OCI-LY7 (cell line): Measurements from ENCODE around the gene ALLC. TPM values are rescaled to one million over a fixed set of nuclear protein-coding genes. Genes with fewer than 3 reads are reported as not detected.

Experiments used
- BruUV-seq: library from RNA; stranded (reverse); fragments of 400-500 nt; replicated peaks from 2 replicates; lab custom pipeline; 2021; lab: Mats Ljungman, UMichigan
- CTCF ChIA-PET: fragments of 300-600 bp; sonication (Branson Sonifier 250); formaldehyde crosslinking; loops from one replicate; lab custom pipeline; 2022; ENCODE audit warnings: antibody characterized with exemption; ENCODE audit not compliant: unreplicated experiment; lab: Charles Lee
- POLR2A ChIA-PET: fragments of 300-600 bp; sonication (Branson Sonifier 250); formaldehyde crosslinking; loops from one replicate; lab custom pipeline; 2022; ENCODE audit warnings: antibody characterized with exemption; lab: Charles Lee
- DNase-seq: peaks from one replicate; pipeline ENCODE4 v3.0.0-alpha.2; 2015; ENCODE audit warnings: low spot score
- H2AFZ ChIP-seq: fragments of 200-600 bp; sonication (generic), shearing (Covaris generic); 2 replicates; pipeline ENCODE4 v1.6.1; 2014; ENCODE audit warnings: mild to moderate bottlenecking, antibody characterized with exemption, low read length, moderate library complexity
- H3K27ac ChIP-seq: fragments of 200-600 bp; sonication (generic); 2 replicates; pipeline ENCODE4 v1.5.1; 2014; ENCODE audit warnings: mixed run types, low read depth, mild to moderate bottlenecking, moderate library complexity, low read length, inconsistent platforms; ENCODE audit not compliant: poor library complexity, severe bottlenecking
- H3K36me3 ChIP-seq: fragments of 200-600 bp; sonication (generic); 2 replicates; pipeline ENCODE4 v1.6.1; 2014; ENCODE audit warnings: mild to moderate bottlenecking, antibody characterized with exemption, low read length, moderate library complexity, mixed read lengths; ENCODE audit not compliant: insufficient read depth
- H3K4me1 ChIP-seq: fragments of 200-600 bp; sonication (generic); 2 replicates; pipeline ENCODE4 v1.5.1; 2014; ENCODE audit warnings: mild to moderate bottlenecking, low read length; ENCODE audit not compliant: insufficient read depth, poor library complexity, severe bottlenecking
- H3K4me2 ChIP-seq: fragments of 200-600 bp; sonication (generic); 2 replicates; pipeline ENCODE4 v1.6.1; 2014; ENCODE audit warnings: mild to moderate bottlenecking, low read length
- H3K4me3 ChIP-seq: fragments of 200-600 bp; sonication (generic); 2 replicates; pipeline ENCODE4 v1.5.1; 2014; ENCODE audit warnings: mild to moderate bottlenecking, low read depth, low read length; ENCODE audit not compliant: poor library complexity, severe bottlenecking
- H3K79me2 ChIP-seq: fragments of 200-600 bp; sonication (generic); 2 replicates; pipeline ENCODE4 v1.6.1; 2016; ENCODE audit warnings: low read depth, mild to moderate bottlenecking, low read length, moderate library complexity, mixed read lengths; ENCODE audit not compliant: insufficient read depth
- H3K9me2 ChIP-seq: fragments of 200-600 bp; sonication (generic); 2 replicates; pipeline ENCODE4 v1.6.1; 2016; ENCODE audit warnings: mild to moderate bottlenecking, low read length, mixed read lengths; ENCODE audit not compliant: insufficient read depth
- H3K9me3 ChIP-seq: fragments of 200-600 bp; sonication (generic); 2 replicates; pipeline ENCODE4 v1.6.1; 2014; ENCODE audit warnings: mild to moderate bottlenecking, mixed run types, low read length, mixed read lengths
- H4K20me1 ChIP-seq: fragments of 200-600 bp; sonication (generic); 2 replicates; pipeline ENCODE4 v1.6.1; 2014; ENCODE audit warnings: mild to moderate bottlenecking, antibody characterized with exemption, low read length, moderate library complexity, mixed read lengths; ENCODE audit not compliant: insufficient read depth
- EZH2phosphoT487 ChIP-seq: fragments of 200-600 bp; sonication (generic); IDR thresholded peaks from 2 replicates; pipeline ENCODE4 v1.6.1; 2018; ENCODE audit warnings: low read depth, borderline replicate concordance, mild to moderate bottlenecking, mixed run types, antibody characterized with exemption, low read length, moderate library complexity, mixed read lengths
- intact Hi-C: fragments of 100-400 bp; cut with micrococcal nuclease; formaldehyde crosslinking; loops from one replicate; pipeline ENCODE4 v1.10.0; 2022; ENCODE audit not compliant: unreplicated experiment
- total RNA-seq, 2 experiments: library from RNA; depleted of rRNA in 1 of 2; stranded (reverse); fragments of >200 nt in 1 of 2; shearing (Covaris generic) in 1 of 2; gene quantifications; 2 replicates each; pipeline ENCODE4 v1.2.3, GENCODE V29; 2014 to 2022
- TF ChIP-seq, protein P1 (sequence below): fragments of 200-600 bp; sonication (generic); conservative IDR thresholded peaks from 2 replicates; pipeline ENCODE4 v1.5.1; 2014; ENCODE audit warnings: mild to moderate bottlenecking, antibody characterized with exemption, low read length, moderate library complexity, mixed read lengths

The ALLC gene
- total RNA-seq, 2 experiments from 2014 or later = not detected

DNA sequence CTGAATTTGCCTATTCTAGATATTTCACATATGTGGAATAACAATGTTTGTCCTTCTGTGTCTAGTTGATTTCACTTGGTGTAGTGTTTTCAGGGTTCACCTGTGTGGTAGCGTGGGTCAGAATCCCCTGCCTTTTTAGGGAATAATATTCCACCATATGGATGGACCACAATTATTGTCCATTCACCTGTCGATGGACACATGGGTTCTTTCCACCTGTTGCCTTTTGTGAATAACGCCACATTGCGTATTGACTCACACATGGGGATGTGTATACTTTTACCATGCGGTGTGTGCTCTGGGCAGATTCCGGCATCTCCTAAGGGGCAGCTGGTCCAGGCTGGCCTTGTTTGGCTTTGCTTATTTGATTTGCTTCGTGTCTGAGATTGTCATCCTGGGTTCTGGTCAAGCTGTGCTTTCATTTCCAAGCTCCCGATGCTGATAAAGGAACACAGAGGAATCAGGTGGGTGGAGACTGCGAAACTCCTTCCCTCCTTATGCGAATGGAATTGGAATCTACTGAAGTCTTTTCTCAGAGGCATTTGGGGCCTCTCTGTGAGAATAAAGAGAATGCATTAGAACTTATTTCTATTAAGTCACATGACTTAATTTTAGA is 18.9 kb upstream of the ALLC start:
- H2AFZ ChIP-seq = no peak overlapping the region
- ChIA-PET CTCF (no interaction called here), POLR2A (interaction anchor here (1.4 kb wide), 1 partner anchor 29 kb away, joined by 4 read pairs; no protein-coding TSS in a partner anchor)
- no TSS peak for BruUV-seq
- no peaks in the 10 kb centered on the region for H3K9me3 ChIP-seq
- TF ChIP-seq, protein P1, sequence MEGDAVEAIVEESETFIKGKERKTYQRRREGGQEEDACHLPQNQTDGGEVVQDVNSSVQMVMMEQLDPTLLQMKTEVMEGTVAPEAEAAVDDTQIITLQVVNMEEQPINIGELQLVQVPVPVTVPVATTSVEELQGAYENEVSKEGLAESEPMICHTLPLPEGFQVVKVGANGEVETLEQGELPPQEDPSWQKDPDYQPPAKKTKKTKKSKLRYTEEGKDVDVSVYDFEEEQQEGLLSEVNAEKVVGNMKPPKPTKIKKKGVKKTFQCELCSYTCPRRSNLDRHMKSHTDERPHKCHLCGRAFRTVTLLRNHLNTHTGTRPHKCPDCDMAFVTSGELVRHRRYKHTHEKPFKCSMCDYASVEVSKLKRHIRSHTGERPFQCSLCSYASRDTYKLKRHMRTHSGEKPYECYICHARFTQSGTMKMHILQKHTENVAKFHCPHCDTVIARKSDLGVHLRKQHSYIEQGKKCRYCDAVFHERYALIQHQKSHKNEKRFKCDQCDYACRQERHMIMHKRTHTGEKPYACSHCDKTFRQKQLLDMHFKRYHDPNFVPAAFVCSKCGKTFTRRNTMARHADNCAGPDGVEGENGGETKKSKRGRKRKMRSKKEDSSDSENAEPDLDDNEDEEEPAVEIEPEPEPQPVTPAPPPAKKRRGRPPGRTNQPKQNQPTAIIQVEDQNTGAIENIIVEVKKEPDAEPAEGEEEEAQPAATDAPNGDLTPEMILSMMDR = no peak
- TF ChIP-seq EZH2phosphoT487 = no peak
- intact Hi-C loops = no loop called here
- DNase-seq = no peak
- no peaks in the 10 kb centered on the region for H4K20me1 ChIP-seq
- H3K36me3 ChIP-seq = no peaks in the 10 kb centered on the region
- peaks cover 3% of the 10 kb centered on the region for H3K4me1 ChIP-seq
- no peaks in the 10 kb centered on the region for H3K9me2 ChIP-seq
- no peak overlapping the region for H3K4me3 ChIP-seq
- H3K4me2 ChIP-seq = no peak overlapping the region
- no peak overlapping the region for H3K27ac ChIP-seq
- no peaks in the 10 kb centered on the region for H3K79me2 ChIP-seq

DNA sequence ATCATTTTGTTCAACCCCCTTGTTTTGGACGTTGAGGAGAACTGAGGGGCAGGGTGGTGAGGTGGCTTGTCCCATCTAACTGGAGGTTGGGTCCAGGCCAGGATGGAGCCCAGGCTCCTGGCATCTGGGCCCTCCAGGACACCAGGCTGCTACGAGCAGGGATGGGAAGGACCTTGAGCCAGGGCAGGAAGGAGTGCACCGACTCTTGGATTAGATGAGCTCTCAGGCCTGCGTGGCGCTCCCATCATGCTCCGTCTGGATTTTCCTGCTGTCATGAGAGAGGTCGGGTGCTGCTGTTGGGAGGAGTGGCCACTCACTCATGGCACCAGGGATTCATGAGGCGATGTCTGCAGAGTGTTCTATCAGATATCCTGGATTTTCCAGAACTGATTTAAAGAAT is 18.3 kb upstream of the ALLC start:
- DNase-seq = no peak
- no peak for TF ChIP-seq EZH2phosphoT487
- TF ChIP-seq, protein P1 = no peak
- CTCF ChIA-PET = no interaction called here

DNA sequence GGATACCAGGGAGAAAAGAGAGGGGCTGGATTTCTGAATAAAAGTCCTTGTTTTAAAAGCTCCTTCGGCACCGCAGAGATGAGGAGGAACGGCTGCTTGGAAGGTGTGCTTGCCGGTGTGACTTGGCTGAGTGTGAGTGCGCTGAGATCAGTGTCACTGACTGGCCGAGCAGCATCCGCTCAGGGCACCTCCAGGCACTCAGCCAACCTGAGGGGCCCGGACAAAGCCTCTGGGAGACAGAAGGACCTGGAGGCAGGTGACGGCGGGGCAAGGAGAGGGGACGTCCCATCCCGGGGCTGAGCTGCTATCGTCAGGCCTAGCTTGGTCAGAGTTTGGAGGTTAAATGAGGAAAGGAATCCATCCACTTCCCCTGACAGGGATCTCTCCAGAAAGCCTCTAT is 16.8 kb upstream of the ALLC start:
- DNase-seq = no peak
- intact Hi-C loops = no loop called here

More for the DNA sequence above, 18.3 kb upstream of the ALLC start:
- no peaks in the 10 kb centered on the region for H3K9me3 ChIP-seq
- no peaks in the 10 kb centered on the region for H3K9me2 ChIP-seq
- H3K4me2 ChIP-seq = no peak overlapping the region
- H3K4me1 ChIP-seq = peaks cover 3% of the 10 kb centered on the region
- no peaks in the 10 kb centered on the region for H3K36me3 ChIP-seq
- no peak overlapping the region for H3K4me3 ChIP-seq
- H4K20me1 ChIP-seq = no peaks in the 10 kb centered on the region
- POLR2A ChIA-PET = interaction anchor here (1.4 kb wide), 1 partner anchor 30 kb away, joined by 4 read pairs; no protein-coding TSS in a partner anchor
- intact Hi-C loops = no loop called here
- H3K79me2 ChIP-seq = no peaks in the 10 kb centered on the region
- H3K27ac ChIP-seq = no peak overlapping the region
- no TSS peak for BruUV-seq
- H2AFZ ChIP-seq = no peak overlapping the region

More for the DNA sequence above, 16.8 kb upstream of the ALLC start:
- Histone ChIP-seq H3K36me3 (no peaks in the 10 kb centered on the region), H3K4me3 (no peak overlapping the region), H3K4me1 (peaks cover 3% of the 10 kb centered on the region), H3K9me3 (no peaks in the 10 kb centered on the region), H4K20me1 (no peaks in the 10 kb centered on the region), H3K4me2 (no peak overlapping the region), H2AFZ (no peak overlapping the region), H3K79me2 (no peaks in the 10 kb centered on the region), H3K27ac (no peak overlapping the region), H3K9me2 (no peaks in the 10 kb centered on the region)
- ChIA-PET CTCF (no interaction called here), POLR2A (no interaction called here)
- BruUV-seq = no TSS peak
- TF ChIP-seq EZH2phosphoT487 = no peak
- TF ChIP-seq, protein P1 = no peak
